GM12878 (cell line): ENCODE results near the gene CCL3. TPM values are rescaled to one million over a fixed set of nuclear protein-coding genes. Genes with fewer than 3 reads are reported as not detected.
"Not testable (repeated sequence)": the region's sequence is repeated elsewhere in the genome, so short reads cannot be mapped to it uniquely, and the experiment has no call there.

Source experiments
- ATAC-seq: fragments of 200-7000 bp; cut with Tn5 transposase; 3 replicates; pipeline ENCODE4 v1.9.1; 2020; ENCODE audit warnings: mild to moderate bottlenecking, moderate library complexity
- BruUV-seq: library from RNA; stranded (reverse); fragments of 400-500 nt; replicated peaks from 2 replicates; lab custom pipeline; 2021; lab: Mats Ljungman, UMichigan
- CTCF ChIA-PET: fragments of 300-600 bp; sonication (Branson Sonifier 250); formaldehyde crosslinking; extraction: SDS; loops from one replicate; lab custom pipeline; 2021; ENCODE audit warnings: inconsistent platforms; lab: Yijun Ruan, JAX
- POLR2A ChIA-PET: fragments of 350-600 bp; formaldehyde crosslinking; extraction: SDS; loops from one replicate; lab custom pipeline; 2021; ENCODE audit warnings: inconsistent platforms; lab: Charles Lee
- RAD21 ChIA-PET: fragments of 300-600 bp; sonication (Branson Sonifier 250); formaldehyde crosslinking; loops from one replicate; lab custom pipeline; 2023; ENCODE audit warnings: antibody characterized with exemption; ENCODE audit not compliant: unreplicated experiment; lab: Charles Lee
- SMC1A ChIA-PET: fragments of 300-600 bp; sonication (Branson Sonifier 250); formaldehyde crosslinking; loops from one replicate; lab custom pipeline; 2023; ENCODE audit not compliant: unreplicated experiment, uncharacterized antibody; lab: Charles Lee
- DNase-seq: peaks from one replicate; pipeline ENCODE4 v3.0.0-alpha.2; 2011; ENCODE audit warnings: low read depth, low spot score
- FAIRE-seq: peaks from 3 replicates; lab custom pipeline; 2011; peaks lifted over from hg19 to GRCh38; lab: Jason Lieb, UNC
- H2AFZ ChIP-seq: 2 replicates; pipeline ENCODE4 v1.6.0; 2011; ENCODE audit warnings: low read depth, low read length, control low read depth; ENCODE audit not compliant: control insufficient read depth
- H3K27ac ChIP-seq: 2 replicates; pipeline ENCODE4 v1.5.1; 2011; ENCODE audit warnings: control low read depth; ENCODE audit not compliant: control insufficient read depth, insufficient read depth
- H3K27me3 ChIP-seq, 2 experiments: replicated peaks in 1 of 2; 2 replicates each; pipeline versions ENCODE4 v1.6.0 to v1.6.1; 2011; ENCODE audit warnings: low read length in 1 of 2; ENCODE audit not compliant: control insufficient read depth in 2 of 2, insufficient read depth in 2 of 2
- H3K36me3 ChIP-seq, 2 experiments: 2 replicates each; pipeline ENCODE4 v1.5.1; 2011; ENCODE audit warnings: low read length in 1 of 2; ENCODE audit not compliant: control insufficient read depth in 2 of 2, insufficient read depth in 2 of 2
- H3K4me1 ChIP-seq: 2 replicates; pipeline ENCODE4 v1.6.1; 2011; ENCODE audit warnings: mild to moderate bottlenecking, low read length, moderate library complexity, mixed read lengths; ENCODE audit not compliant: control insufficient read depth, insufficient read depth
- H3K4me2 ChIP-seq: 2 replicates; pipeline ENCODE4 v1.6.0; 2011; ENCODE audit warnings: control low read depth; ENCODE audit not compliant: control insufficient read depth, insufficient read depth
- H3K4me3 ChIP-seq: fragments of 200-600 bp; sonication (generic); 2 replicates; pipeline ENCODE4 v1.5.1; 2016
- H3K79me2 ChIP-seq: 2 replicates; pipeline ENCODE4 v1.6.0; 2011; ENCODE audit warnings: low read length; ENCODE audit not compliant: control insufficient read depth, insufficient read depth
- H3K9ac ChIP-seq: 2 replicates; pipeline ENCODE4 v1.8.0; 2011; ENCODE audit warnings: low read length, control low read depth, mixed read lengths; ENCODE audit not compliant: control insufficient read depth, insufficient read depth
- H3K9me3 ChIP-seq: replicated peaks from 3 replicates; pipeline ENCODE4 v1.5.1; 2011; ENCODE audit warnings: mild to moderate bottlenecking, low read length; ENCODE audit not compliant: control insufficient read depth, insufficient read depth
- H4K20me1 ChIP-seq: 2 replicates; pipeline ENCODE4 v1.6.0; 2011; ENCODE audit not compliant: control insufficient read depth, insufficient read depth
- CHD2 ChIP-seq: IDR thresholded peaks from 2 replicates; pipeline ENCODE4 v1.6.1; 2011; ENCODE audit warnings: low read depth, low read length, improper control_type of control experiment, borderline replicate concordance
- CHD4 ChIP-seq: fragments of 200-600 bp; sonication (generic); IDR thresholded peaks from 2 replicates; pipeline ENCODE4 v1.6.1; 2016; ENCODE audit warnings: mild to moderate bottlenecking
- RFX5 ChIP-seq: IDR thresholded peaks from 2 replicates; pipeline ENCODE4 v1.6.1; 2011; ENCODE audit warnings: low read depth, low read length, improper control_type of control experiment
- SMARCA5 ChIP-seq: fragments of 450-650 bp; IDR thresholded peaks from 2 replicates; pipeline ENCODE4 v1.6.1; 2017; ENCODE audit warnings: mild to moderate bottlenecking
- USF1 ChIP-seq: IDR thresholded peaks from 2 replicates; pipeline ENCODE4 v1.6.1; 2011; ENCODE audit warnings: borderline replicate concordance, low read depth, mild to moderate bottlenecking, moderate library complexity, mixed read lengths, low read length; ENCODE audit not compliant: insufficient read depth; ENCODE audit errors: extremely low read length
- WGBS: methylation state at CpG from one replicate; pipeline ENCODE4 v1.1.6; 2016; ENCODE audit warnings: low lambda C conversion rate; ENCODE audit not compliant: insufficient replicate concordance, insufficient coverage; ENCODE audit errors: missing lambda C conversion rate; 5-methylcytosine and 5-hydroxymethylcytosine counted together
- in situ Hi-C: fragments of 300-500 bp; cut with MboI; formaldehyde crosslinking; loops from 9 replicates; pipeline ENCODE4 v1.14.3; 2018; ENCODE audit warnings: mixed read lengths
- intact Hi-C: fragments of 100-400 bp; cut with micrococcal nuclease; formaldehyde crosslinking; loops from one replicate; pipeline ENCODE4 v1.14.2; 2022; ENCODE audit not compliant: unreplicated experiment
- polyA plus RNA-seq, 11 experiments: library from polyadenylated mRNA; depleted of rRNA in 4 of 11; unstranded in 6 of 11; stranded (reverse) in 5 of 11; fragments of >200 nt; fragmentation: Nextera tagmentation in 4 of 11; fragmentation: Illumina TruSeq in 1 of 11; extraction: Ambion mirVana in 4 of 11; extraction: Trizol in 1 of 11; gene quantifications; 1 replicate in 1 of 11; 2 replicates in 10 of 11; pipeline versions ENCODE4 v1.2.1 to v1.2.3, GENCODE V29; 2011 to 2016; ENCODE audit warnings: inconsistent platforms in 2 of 11, missing spikeins in 2 of 11, low read depth in 1 of 11
- total RNA-seq, 4 experiments: library from RNA; depleted of rRNA in 3 of 4; stranded (reverse); fragments of >200 nt in 3 of 4; fragmentation: Illumina TruSeq in 1 of 4; extraction: Trizol in 1 of 4; gene quantifications; 2 replicates each; pipeline versions ENCODE4 v1.2.1 to v1.2.3, GENCODE V29; 2013 to 2021

Gene CCL3
- total and polyA plus RNA-seq, 10 of the 15 experiments (the other 5 are each of a cell fraction or from before 2014, with no cell fraction given) = 96.5 to 1,488 (median 199) TPM

GRCh38 chr17:36121099-36121498 lies 31.2 kb upstream of the CCL3 start:
- ChIA-PET CTCF (interaction anchor here (4.9 kb wide), 1 partner anchor 26 kb away, joined by 36 read pairs; no protein-coding TSS in a partner anchor), POLR2A (interaction anchor here (1.6 kb wide), 1 partner anchor 14 kb away, joined by 5 read pairs; no protein-coding TSS in a partner anchor), SMC1A (interaction anchor here (1.2 to 9.0 kb wide), 4 partner anchors 10 to 145 kb away, joined by 4 to 128 read pairs (median 21); no protein-coding TSS in a partner anchor), RAD21 (interaction anchor here (1.8 kb wide), 1 partner anchor 11 kb away, joined by 4 read pairs; no protein-coding TSS in a partner anchor)
- peaks cover 18% of the 10 kb centered on the region for H3K4me1 ChIP-seq
- FAIRE-seq, H4K20me1 ChIP-seq, ATAC-seq, H3K27me3 ChIP-seq, H2AFZ ChIP-seq, H3K4me2 ChIP-seq, intact Hi-C loops, in situ Hi-C loops, H3K36me3 ChIP-seq, BruUV-seq, DNase-seq, H3K4me3 ChIP-seq, H3K9ac ChIP-seq, H3K79me2 ChIP-seq, H3K27ac ChIP-seq: not testable (repeated sequence)
- 51% methylated on average over 6 of the region's 6 CpGs for WGBS
- peaks cover 14% of the 10 kb centered on the region for H3K9me3 ChIP-seq

DNA sequence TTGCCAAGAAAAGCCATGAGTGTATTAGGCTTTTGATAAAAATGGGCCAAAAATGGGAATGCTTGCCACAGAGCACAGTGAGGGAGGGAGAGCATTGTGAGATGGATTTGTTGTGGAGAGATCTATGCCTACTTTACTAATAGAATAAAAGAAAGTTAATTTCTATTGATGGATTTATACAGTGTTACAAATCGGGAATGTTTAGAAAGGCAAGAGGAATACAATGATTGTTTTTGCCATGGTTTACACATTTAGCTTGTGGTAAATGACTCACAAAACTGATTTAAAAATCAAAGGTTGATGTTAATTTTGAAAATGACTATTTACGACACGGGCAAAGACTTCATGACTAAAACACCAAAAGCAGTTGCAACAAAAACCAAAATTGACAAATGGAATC lies 30.3 kb upstream of the CCL3 start:
- DNase-seq (no peak), FAIRE-seq (no peak), ATAC-seq (no peak)
- no peaks in the 10 kb centered on the region for H3K27me3 ChIP-seq
- no TSS peak for BruUV-seq
- in situ Hi-C loops = no loop called here
- H3K4me1 ChIP-seq = peaks cover 18% of the 10 kb centered on the region
- no peaks in the 10 kb centered on the region for H4K20me1 ChIP-seq
- H3K9ac ChIP-seq = no peak overlapping the region
- H3K79me2 ChIP-seq = no peaks in the 10 kb centered on the region
- ChIA-PET POLR2A (interaction anchor here (1.2 to 1.6 kb wide), 3 partner anchors 8 to 17 kb away, joined by 3 to 6 read pairs (median 5); partner anchors contain the start of gene CCL4), SMC1A (interaction anchor here (0.6 to 9.0 kb wide), 7 partner anchors 9 to 151 kb away, joined by 3 to 128 read pairs (median 9); partner anchors contain the start of gene CCL3), RAD21 (interaction anchor here (2.5 to 4.3 kb wide), 4 partner anchors 8 to 31 kb away, joined by 19 to 36 read pairs (median 28); partner anchors contain the start of gene CCL3), CTCF (interaction anchor here (1.1 to 4.9 kb wide), 5 partner anchors 11 to 151 kb away, joined by 3 to 36 read pairs (median 9); partner anchors contain the start of gene CCL3)
- H3K36me3 ChIP-seq = no peaks in the 10 kb centered on the region
- 47% methylated on average over 3 of the region's 3 CpGs for WGBS
- no peak overlapping the region for H3K27ac ChIP-seq
- H3K4me3 ChIP-seq = no peak overlapping the region
- H2AFZ ChIP-seq = no peak overlapping the region
- TF ChIP-seq CHD2 (no peak), CHD4 (no peak), USF1 (no peak), SMARCA5 (no peak), RFX5 (no peak)
- H3K9me3 ChIP-seq = peaks cover 5% of the 10 kb centered on the region
- intact Hi-C loops = no loop called here
- no peak overlapping the region for H3K4me2 ChIP-seq
